NOMO-1 treated with dmso at 0.1 percent for 144 hours (cell line): Measurements from ENCODE around the gene ST6GALNAC6.
"Not testable (repeated sequence)": the region's sequence is repeated elsewhere in the genome, so short reads cannot be mapped to it uniquely, and the experiment has no call there.

ENCODE experiments used
- DNase-seq: peaks from one replicate; lab custom pipeline; 2025; ENCODE audit not compliant: unreplicated experiment; lab: John Stamatoyannopoulos, UW

The ST6GALNAC6 gene

GRCh38 chr9:127837346-127837745 lies 62.1 kb downstream of the ST6GALNAC6 start:
- DNase-seq: no peak

- not testable (repeated sequence) for DNase-seq
Observed at GRCh38 chr9:127836561-127836960, 62.8 kb downstream of the ST6GALNAC6 start.

DNA sequence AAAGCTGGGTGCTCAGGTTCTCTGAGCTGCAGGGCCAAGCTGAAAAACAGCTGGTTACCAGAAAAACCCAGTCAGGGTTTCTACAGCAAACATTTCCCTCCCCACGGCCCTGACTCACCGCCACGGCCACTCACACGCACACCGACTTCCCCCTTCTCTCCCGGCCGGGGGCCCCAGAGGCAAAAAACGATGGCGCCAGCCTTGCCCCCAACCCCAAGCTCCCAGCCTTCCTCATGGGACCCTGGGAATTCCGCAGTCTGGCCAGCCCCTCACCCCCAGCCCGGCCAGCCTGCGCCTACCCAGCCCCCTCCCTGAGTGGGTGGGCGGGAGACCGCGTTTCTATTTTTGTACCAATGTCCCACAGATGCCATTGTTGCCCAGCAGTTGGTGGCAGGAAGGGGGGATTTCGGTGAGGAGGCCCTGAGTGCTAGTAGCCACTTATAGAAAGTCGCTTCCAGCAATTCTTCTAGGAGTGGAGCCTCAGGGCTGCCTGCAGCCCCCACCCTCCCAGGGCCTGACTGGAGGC lies 63.3 kb downstream of the ST6GALNAC6 start:
- DNase-seq: peak; percentile 87
